Hepatic stellate cell (primary cell): ENCODE results near the gene GTPBP2.
A peak's percentile ranks its signal among the peaks of the same experiment; 100 is the strongest.

Source experiments
- DNase-seq: peaks from one replicate; pipeline ENCODE4 v3.0.0; 2011; ENCODE audit warnings: low spot score

The GTPBP2 gene

GRCh38 chr6:43575772-43576551, 53.1 kb downstream of the GTPBP2 start, which contains the start of the genes POLH and XPO5:
TSS of gene POLH (plus strand) at chr6:43576185. CDS start at chr6:43582320, 6,135 bp downstream.
TSS of gene XPO5 (minus strand) at chr6:43576038. CDS start at chr6:43575864, 174 bp downstream.
- peak; percentile 97 for DNase-seq

GRCh38 chr6:43575105-43575771, 53.8 kb downstream of the GTPBP2 start:
- peak; percentile 46 for DNase-seq

GRCh38 chr6:43572015-43572414, 57.0 kb downstream of the GTPBP2 start:
- no peak for DNase-seq

- DNase-seq, result no peak
Measured at GRCh38 chr6:43570876-43571441, 58.1 kb downstream of the GTPBP2 start.
